ENCODE results near the gene NAV1.

DNA sequence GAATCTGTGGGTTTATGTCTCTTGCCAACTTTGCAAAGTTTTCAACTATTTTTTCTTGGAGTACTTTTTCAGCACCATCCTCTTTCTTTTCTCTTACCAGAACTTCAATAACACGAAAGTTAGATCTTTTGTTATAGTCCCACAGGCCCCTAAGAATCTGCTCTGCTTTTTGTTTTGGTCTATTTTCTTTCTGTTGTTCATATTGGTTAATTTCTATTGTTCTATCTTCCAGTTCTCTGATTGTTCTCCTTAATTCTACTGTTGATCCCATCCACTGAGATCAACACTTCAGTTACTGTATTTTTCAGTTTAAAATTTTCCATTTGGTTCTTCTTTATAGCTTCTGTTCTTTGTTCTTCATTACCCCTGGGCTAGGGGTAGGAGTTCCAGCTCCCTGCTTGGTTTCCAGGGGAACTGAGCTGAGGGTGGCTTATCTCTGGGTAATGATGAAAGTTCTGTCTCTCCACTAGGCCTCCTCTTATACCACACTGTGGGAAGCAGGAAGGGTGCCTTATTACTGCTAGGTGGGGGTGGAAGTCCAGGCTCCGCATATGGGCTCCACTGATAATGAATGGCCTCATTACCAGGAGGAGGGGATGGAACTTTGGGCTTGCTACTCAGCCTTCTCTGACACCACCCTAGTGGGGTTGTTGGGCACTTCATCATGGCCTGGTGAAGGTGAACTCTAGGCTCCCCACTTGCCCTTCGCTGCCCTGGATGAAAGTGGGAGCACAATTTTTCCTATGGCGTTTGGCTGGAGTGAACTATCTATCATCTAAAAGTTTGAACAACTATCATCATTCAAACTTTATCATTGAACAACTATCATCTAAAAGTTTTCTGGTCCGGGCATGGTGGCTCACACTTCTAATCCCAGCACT lies 39.3 kb downstream of the NAV1 start:
- TF ChIP-seq FOXA2 (IDR thresholded peaks at IDR 0.05), result no peak
- TF ChIP-seq, protein P1, sequence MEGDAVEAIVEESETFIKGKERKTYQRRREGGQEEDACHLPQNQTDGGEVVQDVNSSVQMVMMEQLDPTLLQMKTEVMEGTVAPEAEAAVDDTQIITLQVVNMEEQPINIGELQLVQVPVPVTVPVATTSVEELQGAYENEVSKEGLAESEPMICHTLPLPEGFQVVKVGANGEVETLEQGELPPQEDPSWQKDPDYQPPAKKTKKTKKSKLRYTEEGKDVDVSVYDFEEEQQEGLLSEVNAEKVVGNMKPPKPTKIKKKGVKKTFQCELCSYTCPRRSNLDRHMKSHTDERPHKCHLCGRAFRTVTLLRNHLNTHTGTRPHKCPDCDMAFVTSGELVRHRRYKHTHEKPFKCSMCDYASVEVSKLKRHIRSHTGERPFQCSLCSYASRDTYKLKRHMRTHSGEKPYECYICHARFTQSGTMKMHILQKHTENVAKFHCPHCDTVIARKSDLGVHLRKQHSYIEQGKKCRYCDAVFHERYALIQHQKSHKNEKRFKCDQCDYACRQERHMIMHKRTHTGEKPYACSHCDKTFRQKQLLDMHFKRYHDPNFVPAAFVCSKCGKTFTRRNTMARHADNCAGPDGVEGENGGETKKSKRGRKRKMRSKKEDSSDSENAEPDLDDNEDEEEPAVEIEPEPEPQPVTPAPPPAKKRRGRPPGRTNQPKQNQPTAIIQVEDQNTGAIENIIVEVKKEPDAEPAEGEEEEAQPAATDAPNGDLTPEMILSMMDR (IDR thresholded peaks at IDR 0.05; ENCODE audit: low read depth, low read length, missing input control), result no peak
- no peak for TF ChIP-seq YY1 (IDR thresholded peaks at IDR 0.05)
